Neural progenitor cell (in vitro differentiated cells): ENCODE results near the gene IL1RL1.

Experiments
- CTCF ChIP-seq: fragments of 200-600 bp; sonication (generic); IDR thresholded peaks from 2 replicates; pipeline ENCODE4 v1.5.1; 2017; ENCODE audit warnings: antibody characterized with exemption, mild to moderate bottlenecking
- EZH2 ChIP-seq: fragments of 200-600 bp; sonication (generic); IDR thresholded peaks from 2 replicates; pipeline ENCODE4 v1.6.1; 2017; ENCODE audit warnings: antibody characterized with exemption, mild to moderate bottlenecking, moderate library complexity

- TF ChIP-seq CTCF (no peak), EZH2 (no peak)
Measured at GRCh38 chr2:102313471-102313870, 2.1 kb downstream of the IL1RL1 start.
